HG03520 (cell line): Measurements from ENCODE around the gene GLYAT.
"Not testable (repeated sequence)": the region's sequence is repeated elsewhere in the genome, so short reads cannot be mapped to it uniquely, and the experiment has no call there.

Source experiments
- ATAC-seq: cut with Tn5 transposase; IDR thresholded peaks from one replicate; pipeline ENCODE4 v1.9.1; 2021; ENCODE audit warnings: mild to moderate bottlenecking, moderate library complexity; ENCODE audit not compliant: unreplicated experiment

The GLYAT gene

DNA sequence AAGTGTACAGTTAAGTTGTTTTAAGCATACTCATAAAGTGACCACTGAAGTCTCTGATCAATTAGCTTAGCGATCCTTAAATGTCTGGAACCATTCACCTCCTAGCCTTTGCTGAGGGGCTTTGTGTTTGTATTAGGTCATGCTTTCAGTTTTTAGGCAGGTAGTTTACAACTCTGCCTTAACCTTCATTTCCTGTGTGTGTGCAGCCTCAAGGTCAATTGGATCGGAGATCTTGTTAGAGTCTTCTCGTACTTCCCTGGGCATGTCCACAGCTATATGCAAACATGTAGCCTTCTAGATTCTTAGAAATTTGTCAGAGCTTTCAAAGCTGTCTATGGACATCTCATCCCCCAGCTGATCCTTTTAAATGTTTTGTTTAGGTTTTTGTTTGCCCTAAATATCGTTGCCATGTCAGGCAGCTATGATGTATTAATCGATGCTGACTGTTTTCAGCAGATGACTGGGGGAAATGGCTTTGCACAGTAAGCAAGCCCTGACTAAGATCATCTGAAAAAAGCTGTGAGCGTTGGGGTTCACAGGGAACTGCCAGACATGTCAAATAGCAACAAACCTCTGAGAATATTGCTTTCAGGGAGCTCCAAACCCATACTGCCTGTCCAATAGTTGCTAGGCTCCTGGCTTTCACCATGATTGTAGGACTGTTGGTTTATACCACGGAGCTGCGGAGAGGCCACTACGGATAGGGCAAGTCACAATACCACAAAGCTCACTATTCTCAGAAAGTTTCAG, 45.6 kb downstream of the GLYAT start:
- no peak for ATAC-seq

DNA sequence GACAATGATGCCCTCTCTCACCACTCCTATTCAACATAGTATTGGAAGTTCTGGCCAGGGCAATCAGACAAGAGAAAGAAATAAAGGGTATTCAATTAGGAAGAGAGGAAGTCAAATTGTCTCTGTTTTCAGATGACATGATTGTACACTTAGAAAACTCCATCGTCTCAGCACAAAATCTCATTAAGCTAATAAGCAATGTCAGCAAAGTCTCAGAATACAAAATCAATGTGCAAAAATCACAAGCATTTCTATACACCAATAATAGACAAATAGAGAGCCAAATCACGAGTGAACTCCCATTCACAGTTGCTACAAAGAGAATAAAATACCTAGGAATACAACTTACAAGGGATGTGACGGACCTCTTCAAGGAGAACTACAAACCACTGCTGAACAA, 49.1 kb downstream of the GLYAT start:
- ATAC-seq, result not testable (repeated sequence)

- not testable (repeated sequence) for ATAC-seq
These were observed 54.2 kb downstream of the GLYAT start for GRCh38 chr11:58677536-58677935.

DNA sequence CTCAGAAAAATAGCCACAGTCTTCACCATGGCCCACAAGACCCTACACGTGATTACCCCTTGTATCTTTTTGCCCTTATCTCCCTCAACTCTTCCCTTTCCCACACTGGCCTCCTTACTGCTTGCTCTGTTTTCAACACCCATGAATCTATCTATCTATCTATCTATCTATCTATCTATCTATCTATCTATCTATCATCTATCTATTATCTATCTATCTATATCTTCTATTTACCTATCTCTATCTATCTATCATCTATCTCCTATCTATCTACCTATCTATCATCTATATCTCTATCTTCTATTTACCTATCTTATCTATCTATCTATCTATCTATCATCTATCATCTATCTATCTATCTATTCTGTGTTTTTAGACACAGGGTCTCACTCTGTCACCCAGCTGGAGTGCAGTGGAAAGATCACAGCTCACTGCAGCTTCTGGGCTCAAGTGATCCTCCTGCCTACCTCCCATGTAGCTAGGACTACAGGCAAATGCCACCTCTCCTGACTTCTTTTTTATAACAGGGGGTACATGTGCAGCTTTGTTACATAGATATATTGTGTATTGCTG, 55.1 kb downstream of the GLYAT start:
- no peak for ATAC-seq

- ATAC-seq, result peak; percentile 94
These were observed 56.2 kb downstream of the GLYAT start for GRCh38 chr11:58675334-58676155.

GRCh38 chr11:58674609-58675008, 57.1 kb downstream of the GLYAT start:
- no peak for ATAC-seq

DNA sequence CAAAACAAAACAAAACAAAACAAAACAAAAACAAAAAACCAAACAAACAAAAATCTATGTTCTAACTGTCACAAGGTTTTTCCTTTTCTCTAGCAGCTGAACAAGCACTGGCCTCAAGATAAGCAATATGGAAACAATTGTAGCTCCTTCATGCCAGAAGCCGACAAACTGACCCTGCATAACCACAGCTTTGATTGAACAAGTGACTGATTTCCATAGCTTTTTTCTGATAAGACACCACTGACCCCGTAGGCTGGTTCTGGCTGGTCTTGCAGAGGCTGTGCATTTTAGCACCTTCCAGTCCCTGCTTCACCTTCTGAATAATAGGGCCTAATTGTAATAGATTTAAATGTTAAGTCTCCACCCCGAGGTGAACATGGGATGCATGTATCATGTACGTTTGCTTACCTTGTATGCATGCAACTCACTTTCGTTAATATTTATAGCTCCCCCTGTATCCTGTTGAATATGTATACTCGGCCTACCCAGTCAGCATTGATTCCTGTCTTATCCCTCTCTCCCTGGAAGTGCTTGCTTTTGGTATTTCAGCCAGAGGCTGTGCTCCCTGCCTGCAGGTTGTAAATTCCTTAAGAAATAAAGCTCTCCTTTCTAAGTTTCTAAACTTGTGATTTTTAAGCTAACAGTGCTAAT, 59.6 kb downstream of the GLYAT start:
- ATAC-seq, result no peak

GRCh38 chr11:58659910-58660570, 71.7 kb downstream of the GLYAT start:
- no peak for ATAC-seq

DNA sequence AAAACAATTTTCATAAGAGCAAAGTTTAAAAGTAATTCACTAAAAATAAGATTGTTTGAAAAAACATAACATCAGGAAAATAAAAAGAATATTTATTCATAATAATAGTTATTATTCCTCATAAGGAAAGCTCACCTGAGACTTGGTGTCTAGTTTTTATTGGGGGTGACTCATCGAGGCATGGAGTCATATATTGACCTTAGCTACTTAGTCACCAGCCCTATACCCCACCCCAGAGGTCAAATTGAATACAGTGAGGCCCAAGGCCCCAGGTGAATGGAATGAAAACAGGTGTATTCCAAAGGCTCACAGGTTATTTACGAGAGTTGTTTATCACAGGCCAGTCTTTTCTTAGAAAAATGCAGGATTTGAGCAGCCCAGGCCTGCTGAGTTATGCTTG, 72.3 kb downstream of the GLYAT start:
- ATAC-seq, result no peak
